GM21381 (cell line): ENCODE data around the gene ETF1.
A peak's percentile ranks its signal among the peaks of the same experiment; 100 is the strongest.

Experiments
- ATAC-seq: cut with Tn5 transposase; IDR thresholded peaks from one replicate; pipeline ENCODE4 v1.9.1; 2021; ENCODE audit warnings: mild to moderate bottlenecking, moderate library complexity; ENCODE audit not compliant: unreplicated experiment

Gene ETF1

GRCh38 chr5:138563340-138564118 lies 20.5 kb upstream of the ETF1 start:
- no peak for ATAC-seq

GRCh38 chr5:138560971-138561370 lies 17.9 kb upstream of the ETF1 start:
- no peak for ATAC-seq

- no peak for ATAC-seq
Observed at GRCh38 chr5:138559937-138560336, 16.9 kb upstream of the ETF1 start.

- ATAC-seq = no peak
Observed at GRCh38 chr5:138557677-138558076, 14.6 kb upstream of the ETF1 start.

- ATAC-seq = no peak
Observed at GRCh38 chr5:138554143-138554542, 11.1 kb upstream of the ETF1 start.

- ATAC-seq = no peak
Observed at GRCh38 chr5:138553437-138554095, 10.5 kb upstream of the ETF1 start.

- no peak for ATAC-seq
Observed at GRCh38 chr5:138552657-138553056, 9.6 kb upstream of the ETF1 start.

- ATAC-seq = no peak
Observed at GRCh38 chr5:138549414-138549813, 6.4 kb upstream of the ETF1 start.

- no peak for ATAC-seq
Observed at GRCh38 chr5:138545919-138546562, 3.0 kb upstream of the ETF1 start.

GRCh38 chr5:138544181-138545134 lies 1.4 kb upstream of the ETF1 start:
- no peak for ATAC-seq

- ATAC-seq = peak; percentile 37
Observed at GRCh38 chr5:138543730-138544104, 681 bp upstream of the ETF1 start.

GRCh38 chr5:138542180-138542955 lies 668 bp downstream of the ETF1 start:
- no peak for ATAC-seq

GRCh38 chr5:138541511-138542179 lies 1.4 kb downstream of the ETF1 start:
- ATAC-seq = no peak

- ATAC-seq = no peak
Observed at GRCh38 chr5:138539791-138540190, 3.2 kb downstream of the ETF1 start.

GRCh38 chr5:138538943-138539627 lies 4.0 kb downstream of the ETF1 start:
- ATAC-seq = no peak

- no peak for ATAC-seq
Observed at GRCh38 chr5:138536665-138537315, 6.2 kb downstream of the ETF1 start.

GRCh38 chr5:138536215-138536614 lies 6.8 kb downstream of the ETF1 start:
- no peak for ATAC-seq
